Activated CD4-positive, alpha-beta T cell treated with anti-CD3 and anti-CD28 coated beads, Interleukin-10, Interleukin-2, amounts not matched to agents 100 ng/mL and 50 ng/mL, durations not matched to agents 16 hours and 8 hours (primary cell): Measurements from ENCODE around the gene CHRNA9.

Experiments used
- DNase-seq: peaks from one replicate; pipeline ENCODE4 v3.0.0-alpha.2; 2020

CHRNA9 gene

DNA sequence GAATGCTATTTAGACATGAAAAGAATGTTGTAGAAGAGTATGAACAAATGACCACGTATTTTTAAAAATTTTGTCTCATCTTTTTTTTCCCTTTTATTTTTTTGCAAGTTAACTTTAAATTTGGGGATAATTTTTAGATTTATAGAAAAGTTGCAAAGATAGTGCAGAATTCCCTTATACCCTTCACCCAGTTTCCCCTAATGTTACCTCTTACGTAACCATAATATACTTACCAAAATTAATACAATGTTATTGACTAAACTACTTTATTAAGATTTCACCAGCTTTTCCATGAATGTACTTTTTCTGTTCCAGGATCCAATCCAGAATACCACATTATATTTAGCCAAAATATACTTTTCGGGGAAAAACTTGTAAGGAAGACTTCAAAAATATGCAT is 12.3 kb downstream of the CHRNA9 start:
- no peak for DNase-seq

DNA sequence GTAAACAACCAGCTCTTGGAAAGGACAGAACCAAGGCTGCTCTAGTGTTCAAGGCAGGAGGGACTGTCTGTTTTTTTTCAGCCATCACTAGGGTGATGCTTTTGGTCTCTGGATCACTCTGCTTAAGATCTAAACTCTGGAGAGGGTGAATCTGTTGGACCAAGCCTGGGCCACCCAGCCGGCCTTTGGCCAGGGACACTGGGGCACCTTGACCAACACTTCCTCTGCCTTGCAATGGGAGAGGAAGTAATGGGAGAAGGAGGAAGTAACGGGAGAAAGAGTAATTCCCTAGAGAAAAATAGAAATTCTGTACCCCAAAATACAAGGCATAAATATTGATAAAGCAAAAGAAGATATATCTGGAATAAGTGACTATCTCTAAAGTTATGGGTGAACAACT is 12.9 kb downstream of the CHRNA9 start:
- no peak for DNase-seq

DNA sequence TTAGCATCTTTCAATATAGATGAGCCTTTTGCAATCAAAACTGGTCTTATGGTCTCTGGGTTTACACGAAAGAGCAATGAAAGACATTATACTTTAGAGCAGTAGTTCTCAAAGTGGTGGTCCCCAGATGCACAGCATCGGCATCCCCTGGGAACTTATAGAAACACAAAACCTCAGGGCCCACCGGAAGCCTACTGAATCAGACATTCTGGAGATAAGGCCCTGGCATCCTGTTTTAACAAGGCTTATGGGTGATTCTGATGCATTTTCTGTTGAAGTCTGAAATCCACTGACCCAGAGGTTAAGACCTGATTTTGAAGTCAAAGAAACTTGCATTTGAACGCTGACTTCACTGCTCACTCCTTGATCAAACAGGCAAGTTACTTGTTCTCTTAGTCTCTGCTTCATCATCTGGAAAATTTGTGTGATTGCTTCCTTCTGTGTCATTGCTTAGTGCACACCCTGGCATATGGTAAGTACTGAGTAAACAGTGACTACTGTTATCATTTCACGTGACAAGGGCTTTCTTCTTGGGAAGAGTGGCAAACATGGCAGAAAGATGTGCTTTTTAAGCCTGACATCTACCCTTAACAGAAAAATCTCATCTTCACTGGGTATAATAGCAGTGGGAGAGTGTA is 14.5 kb downstream of the CHRNA9 start:
- no peak for DNase-seq

DNA sequence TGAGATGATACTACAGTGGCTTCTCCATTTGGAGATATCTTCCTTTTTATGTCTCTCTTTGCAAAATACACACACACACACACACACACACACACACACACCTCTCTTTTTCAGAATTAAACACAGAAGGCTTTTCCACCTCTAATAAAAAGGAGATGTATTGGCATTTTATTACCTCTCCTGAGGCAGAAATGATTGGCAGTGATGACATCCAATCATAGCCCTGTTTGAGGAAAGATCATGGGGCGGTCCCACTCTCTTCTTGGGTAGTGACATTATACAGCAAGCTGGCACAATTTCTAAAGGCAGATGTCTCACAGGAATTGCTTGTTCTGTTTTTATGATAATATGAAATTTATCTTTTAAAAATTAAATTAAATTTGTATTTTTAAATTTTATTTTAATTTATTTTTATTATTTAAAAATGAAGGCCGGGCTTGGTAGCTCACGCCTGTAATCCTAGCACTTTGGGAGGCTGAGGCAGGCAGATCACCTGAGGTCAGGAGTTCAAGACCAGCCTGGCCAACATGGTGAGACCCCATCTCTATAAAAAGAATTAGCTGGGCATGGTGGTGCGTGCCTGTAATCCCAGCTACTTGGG is 15.6 kb downstream of the CHRNA9 start:
- DNase-seq = no peak

DNA sequence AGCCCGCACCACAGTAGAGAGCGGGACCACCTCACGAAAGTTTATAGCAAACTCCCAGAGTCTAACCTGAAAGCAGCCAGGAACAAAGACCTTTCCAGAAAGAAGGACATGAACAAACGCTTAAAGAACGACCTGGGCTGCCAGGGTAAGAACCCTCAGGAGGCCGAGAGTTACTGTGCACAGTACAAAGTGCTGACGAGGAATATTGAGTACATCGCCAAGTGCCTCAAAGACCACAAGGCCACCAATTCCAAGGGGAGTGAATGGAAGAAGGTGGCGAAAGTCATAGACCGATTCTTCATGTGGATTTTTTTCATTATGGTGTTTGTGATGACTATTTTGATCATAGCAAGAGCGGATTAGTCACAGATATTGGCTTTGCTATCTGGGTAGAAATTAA is 19.0 kb downstream of the CHRNA9 start:
- DNase-seq = no peak

DNA sequence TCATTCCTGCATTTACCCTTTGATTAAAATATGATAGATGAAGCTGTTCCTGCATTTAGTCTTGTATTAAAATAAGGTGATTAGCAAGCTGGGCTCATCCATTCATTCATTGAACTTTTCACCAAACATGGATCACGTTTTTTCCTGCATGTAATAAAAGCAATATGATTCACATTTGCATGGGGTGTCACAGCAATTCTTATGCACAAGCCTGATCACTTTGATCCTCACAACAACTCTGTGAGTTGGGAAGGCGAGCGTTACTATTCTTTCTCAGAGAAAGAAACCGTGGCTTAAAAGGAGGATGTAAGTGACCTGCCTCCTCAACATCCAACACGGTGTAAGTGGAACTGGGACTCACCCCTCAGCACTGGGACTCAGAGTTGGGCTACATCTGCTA is 20.0 kb downstream of the CHRNA9 start:
- DNase-seq = no peak

DNA sequence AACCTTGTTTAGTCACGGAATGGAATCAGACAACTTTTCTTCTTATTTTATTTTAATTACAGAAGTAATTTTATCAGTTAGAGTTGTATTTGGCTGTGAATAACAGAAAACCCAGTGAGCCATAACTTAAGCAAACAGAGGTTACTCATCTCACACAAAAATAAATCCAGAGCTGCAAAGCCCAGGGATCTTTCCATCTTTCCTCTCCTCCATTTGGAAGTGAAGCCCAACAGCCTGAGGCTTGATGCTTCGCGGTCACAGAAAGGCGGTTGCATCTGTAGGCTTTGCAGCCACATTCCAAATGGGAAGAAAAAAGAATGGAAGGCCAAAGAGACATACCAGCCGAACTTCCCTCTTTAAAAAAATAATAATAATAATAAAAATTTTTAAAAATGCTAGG is 22.6 kb downstream of the CHRNA9 start:
- DNase-seq = no peak

DNA sequence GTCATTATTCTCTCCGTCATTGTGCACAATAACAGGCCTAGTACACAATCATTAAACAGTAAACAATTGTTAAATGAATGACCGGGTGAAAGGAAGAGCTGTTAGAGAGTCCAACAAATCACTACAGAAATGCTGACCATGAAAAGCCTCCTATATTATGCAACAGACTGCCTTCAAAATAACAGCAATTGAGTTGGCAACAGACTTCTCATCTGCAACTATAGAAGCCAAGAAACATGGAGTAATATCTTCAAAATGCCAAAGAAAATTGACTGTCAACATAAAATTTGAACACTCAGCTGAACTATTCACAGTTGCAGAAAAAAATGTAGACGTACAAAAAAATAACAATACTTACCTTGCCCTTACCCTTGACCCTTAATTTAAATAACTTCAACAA is 26.2 kb downstream of the CHRNA9 start:
- no peak for DNase-seq

DNA sequence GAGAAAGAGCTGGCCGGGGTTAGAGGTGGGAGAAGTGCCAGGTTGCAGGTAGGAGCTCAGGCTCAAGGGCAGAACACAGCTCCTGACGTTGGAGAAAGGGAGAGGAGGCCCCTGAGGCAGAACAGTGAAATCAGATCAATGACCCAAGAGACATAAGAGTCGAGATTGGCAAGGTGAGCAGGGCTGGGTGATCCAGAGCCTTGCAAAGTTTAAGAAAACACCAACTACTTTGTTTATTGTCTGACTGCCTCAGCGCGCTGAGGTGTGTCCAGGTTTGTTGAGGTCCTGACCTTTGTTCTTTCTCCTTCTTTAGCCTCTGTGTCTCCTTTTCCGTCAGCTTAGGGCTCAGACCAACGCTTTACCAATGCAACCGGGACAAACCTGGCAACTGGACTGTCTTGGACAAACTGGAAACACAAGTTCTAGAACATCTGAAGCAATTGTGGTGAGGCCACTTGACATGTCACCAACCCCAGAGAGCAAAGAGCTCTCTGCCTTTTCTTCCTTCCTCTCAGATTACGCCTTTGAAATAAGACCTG is 28.3 kb downstream of the CHRNA9 start:
- DNase-seq = no peak

DNA sequence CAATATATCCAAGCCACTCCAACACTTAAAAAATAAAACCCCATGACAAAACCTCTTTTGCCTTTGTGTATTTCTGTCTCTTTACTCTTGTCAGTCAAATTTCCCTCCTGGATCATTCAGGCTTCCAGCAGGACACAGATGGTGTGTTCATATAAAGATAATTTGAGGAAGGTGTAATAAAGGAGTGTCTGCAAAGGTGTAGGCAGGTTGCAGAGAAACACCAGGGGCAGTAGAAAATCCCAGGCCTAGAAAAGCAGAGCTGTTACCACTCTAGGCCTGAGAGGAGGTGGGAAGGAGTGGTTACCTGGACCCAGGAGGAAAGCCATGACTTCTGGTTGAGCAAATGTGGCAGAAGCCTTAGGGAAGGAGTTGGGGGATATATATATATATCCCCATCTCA is 28.8 kb downstream of the CHRNA9 start:
- no peak for DNase-seq

DNA sequence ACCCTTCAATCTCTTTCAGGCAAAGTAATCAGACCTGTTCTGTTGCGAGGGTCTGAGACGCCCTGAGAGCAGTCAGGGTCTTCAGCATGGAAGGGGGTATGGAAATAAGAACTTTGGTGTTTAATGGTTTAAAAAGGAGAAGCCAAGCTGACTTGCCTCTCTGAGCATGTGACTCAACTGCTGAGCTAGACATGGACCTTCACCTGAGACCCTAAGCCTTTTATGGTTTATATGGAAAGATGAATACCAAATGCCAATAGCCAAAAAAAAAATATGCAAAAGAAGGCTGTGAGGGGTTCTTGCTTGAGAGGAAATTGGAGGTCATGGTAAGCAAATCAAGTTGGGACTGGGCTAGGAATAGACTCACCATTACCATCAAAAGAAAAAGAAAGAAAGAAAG is 30.6 kb downstream of the CHRNA9 start:
- no peak for DNase-seq

DNA sequence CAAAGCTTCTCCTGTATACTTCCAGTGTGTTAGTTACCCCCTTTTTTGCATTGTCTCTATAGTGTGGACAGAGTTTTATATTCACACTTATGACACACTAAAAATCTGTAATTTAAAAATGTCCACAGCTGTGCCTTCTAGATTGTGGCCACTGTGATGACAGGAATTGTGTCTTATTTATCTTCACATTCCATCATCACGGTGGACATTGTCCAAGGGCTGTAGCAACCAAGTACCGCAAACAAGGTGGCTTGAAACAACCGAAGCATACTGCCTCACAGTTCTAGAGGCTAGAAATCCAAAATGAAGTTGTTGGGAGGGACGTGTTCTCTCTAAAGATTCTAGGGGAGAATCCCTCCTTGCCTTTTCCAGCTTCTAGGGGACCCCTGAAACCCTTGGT is 32.3 kb downstream of the CHRNA9 start:
- DNase-seq = no peak

DNA sequence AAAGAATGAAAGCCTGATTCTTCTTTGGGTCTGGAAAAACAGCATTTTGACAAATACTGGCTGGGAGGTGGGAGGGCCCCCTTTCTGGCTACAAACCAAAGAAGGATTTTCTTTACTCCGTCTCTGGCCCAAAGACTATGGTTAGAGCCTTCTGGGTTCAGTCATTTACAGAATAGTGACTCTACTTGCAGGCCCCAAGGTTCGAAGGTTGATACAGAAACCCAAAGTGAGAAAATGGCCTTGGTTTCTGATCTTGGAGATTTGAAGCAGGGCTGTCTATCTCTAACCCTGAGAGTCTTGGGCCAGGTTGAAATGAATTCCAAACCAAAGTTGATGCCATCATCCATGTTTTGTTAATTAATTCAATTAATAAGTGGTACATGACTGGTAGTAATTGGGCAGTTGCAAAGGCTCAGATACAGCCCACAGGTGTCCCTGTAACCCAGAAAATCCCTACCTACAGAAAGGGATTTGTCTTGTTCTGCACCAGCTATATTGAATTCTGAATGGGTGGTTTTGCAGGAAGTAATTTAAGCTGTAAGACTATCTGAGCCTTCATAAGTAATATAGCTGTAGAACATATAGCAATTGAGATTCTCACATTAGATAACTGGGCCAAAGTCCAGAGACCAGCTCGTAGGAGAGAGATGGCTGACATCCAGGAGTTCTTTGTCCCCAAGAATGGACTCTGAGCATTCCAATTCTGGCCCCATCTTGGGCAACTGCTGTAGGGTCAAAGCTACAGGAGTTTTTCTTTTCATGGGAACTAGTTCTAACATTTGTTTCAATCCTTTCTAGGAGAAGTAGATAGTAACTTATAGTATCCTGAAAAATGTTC is 34.5 kb downstream of the CHRNA9 start:
- peak; percentile 48 for DNase-seq

DNA sequence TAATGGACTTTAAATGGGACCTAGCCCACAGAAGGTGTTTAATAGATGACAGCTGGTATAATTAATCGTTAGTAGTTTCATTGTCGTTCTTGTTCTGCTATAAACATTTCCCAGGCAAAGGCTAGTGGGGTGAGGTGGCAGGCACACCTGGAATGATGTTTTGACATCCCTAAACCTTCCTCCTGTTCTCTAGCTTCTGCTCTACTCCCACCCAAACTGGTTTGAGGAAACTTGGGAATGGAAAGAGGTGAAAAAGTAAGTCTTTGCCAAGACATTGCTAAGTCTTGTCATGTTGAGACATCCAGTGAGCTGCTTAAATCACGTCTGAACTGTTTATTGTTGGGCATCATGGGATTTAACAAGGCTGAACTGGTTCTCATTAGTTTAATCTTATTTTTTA is 37.5 kb downstream of the CHRNA9 start:
- no peak for DNase-seq

DNA sequence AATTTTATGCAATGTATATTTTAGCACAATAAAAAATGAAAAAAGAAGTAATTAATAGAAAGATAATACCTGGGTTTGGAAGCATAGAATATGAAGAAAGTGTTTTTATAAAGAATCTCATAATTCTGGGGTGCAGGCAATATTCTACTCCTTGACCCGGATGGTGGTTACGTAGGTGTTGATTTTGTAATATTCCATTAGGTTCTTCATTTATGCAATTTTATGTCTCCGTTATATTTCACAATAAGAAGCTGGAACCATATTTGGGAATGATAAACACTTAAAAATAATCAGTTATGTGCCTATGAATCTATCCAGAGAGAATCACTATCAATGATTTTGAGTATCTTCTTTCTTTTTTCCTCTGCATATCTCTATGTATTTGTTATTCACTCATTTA is 38.5 kb downstream of the CHRNA9 start:
- no peak for DNase-seq

DNA sequence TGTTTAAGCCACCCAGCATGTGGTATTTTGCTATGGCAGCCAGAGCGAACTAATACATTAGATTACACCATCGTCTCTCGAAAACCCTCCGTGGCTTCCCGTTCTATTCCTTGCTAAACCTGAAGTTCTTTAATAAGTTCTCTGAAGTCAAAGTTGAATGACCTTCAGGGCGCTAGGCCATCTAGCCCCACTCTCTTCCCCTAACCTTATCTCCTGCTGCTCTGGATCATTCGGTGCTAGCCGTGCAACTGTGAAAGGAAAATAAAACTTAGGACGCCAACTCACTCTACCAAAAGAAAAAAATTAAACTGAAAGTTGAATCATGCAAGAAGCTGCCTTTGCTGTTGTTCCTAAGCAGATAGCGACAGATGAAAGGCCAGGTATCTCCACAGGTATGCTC is 40.0 kb downstream of the CHRNA9 start:
- no peak for DNase-seq

DNA sequence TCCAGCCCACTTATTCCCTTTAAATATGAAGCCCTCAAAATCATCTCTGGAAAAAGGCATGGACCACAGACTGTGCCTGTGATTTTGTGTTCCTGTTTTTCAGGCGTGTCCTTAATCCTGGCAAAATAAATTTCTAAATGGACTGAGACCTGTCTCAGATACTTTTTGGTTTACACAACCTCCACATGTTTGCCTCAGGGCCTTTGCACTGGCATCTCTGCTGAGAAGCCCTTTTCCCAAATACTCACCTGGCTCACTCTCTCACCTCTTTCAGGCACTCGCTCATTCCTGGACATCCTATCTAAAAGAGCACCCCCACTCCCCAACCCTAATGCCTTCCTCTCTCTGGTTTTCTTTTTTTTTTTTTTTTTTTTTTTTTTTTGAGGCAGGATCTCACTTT is 40.5 kb downstream of the CHRNA9 start:
- DNase-seq = no peak

DNA sequence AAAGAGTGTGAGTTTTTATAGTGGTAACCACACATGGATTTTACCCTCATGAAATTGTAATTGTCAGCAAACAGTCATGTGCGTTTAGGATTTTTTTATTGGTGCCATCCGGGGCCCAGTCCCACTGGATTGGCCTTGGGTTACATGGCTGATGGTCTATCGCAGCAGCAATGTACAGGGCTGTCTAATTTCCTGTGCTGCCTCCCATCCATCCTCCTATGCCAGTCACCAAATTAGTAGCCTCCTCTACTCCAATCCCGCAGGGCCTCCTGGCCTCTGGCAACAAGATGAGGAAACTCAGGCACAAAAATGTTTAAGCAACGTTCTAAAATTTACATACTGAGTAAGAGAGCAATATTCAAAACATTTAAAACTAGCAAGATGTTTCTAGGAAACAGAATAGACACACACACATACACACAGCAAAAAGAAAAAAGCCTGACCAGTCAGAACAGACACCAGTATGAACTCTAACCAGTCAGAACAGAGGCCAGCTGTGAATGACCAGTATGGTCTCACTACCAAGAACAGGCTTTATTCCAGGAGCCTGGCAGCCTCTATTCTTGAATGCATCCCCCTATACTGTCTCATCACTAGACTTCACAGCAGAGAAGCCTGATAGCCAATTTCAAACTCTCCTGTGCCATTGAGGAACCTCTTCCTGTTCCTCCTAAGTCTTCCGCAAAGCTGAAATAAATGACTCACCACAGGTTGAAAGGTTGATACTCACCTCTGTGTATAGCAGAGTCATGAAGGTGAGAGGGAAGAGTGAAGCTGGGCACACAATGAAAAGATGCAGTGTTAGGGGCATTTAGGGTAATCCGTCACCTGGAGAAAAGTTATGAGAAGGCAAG is 42.6 kb downstream of the CHRNA9 start:
- no peak for DNase-seq

DNA sequence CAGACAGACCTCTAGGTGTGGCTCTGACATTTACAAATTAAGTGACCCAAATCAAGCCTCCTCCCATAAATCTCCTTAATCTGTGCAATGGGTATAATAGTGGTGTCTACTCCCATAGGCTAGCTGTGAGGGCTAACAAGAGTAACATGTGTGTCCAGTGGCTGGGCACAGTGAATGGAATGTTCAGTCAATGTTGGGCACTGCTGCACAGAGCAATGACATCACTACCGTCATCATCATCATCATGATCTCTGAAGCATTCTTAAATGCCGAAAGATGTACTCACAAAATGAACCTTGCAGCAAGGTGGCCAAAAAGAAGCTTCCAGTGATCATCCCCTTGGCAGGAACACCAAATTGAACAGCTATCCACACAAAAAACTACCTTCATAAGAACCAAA is 43.5 kb downstream of the CHRNA9 start:
- no peak for DNase-seq

DNA sequence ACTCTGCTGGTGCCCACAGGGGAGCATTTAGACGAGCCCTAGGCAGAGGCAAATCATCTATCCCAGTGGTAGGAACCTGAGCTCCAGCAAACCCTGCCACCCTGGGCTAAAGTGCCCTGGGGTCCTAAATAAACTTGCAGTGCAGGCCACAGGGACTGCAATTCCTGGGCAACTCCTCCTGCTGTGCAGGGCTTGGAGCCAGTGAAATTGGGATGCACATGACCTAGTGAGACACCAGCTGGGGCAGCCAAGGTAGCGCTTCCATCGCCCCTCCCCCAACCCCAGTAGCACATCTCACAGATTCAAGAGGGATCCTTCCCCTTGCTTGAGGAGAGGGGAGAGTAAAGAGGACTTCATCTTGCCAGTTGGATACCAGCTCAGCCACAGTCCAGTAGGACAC is 44.1 kb downstream of the CHRNA9 start:
- no peak for DNase-seq

DNA sequence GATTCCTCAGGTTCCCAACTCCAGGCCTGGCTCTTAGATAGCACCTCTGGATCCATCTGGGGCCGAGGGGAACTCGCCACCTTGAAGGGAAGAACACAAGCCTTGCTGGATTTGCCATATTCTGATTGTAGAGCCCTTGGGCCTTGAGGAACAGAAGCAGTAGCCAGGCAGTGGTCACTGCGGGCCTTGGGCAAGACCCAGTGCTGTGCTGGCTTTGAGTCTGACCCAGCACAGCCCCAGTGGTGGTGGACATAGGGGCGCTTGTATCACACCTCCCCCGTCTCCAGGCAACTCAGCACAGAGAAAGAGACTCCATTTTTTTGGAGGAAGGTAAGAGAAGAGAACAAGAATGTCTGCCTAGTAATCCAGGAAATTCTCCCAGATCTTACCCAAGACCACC is 45.5 kb downstream of the CHRNA9 start:
- DNase-seq = no peak

DNA sequence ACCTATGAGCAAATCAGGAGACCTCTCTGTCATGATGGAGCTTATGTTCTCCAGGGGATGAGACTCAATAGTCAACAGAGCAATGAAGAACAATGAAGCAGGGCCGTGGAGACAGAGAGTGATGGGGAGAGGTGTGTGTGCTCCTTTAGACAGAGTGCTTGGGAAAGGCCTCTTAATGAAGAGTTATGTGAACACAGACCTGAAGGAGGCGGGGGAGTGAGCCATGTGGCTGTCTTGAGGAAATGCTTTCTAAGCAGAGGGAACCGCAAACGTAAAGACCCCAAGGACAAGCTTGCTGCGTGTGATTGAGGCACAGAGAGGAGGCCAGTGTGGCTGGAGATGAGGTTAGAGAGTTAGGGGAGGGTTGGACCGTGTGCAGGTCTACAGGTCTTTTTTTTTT is 53.1 kb downstream of the CHRNA9 start:
- DNase-seq = no peak

DNA sequence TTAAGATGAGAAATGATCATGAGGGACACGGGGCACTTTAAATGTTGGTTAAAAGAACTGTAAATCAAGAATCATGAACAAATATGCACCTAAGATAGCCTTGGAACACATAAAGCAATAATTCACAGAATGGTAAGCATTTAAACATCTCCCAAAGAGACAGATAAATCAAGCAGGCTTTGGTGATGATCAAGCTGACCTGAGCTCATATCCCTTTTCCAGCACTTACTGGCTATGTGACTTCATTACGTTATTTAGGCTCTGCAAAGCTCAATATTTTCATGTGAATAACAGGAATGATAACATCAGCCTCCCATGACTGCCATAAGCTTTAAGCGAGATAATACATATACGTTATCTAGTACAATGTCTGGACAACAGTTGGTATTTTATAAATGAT is 54.9 kb downstream of the CHRNA9 start:
- no peak for DNase-seq
